Skeletal muscle cell (primary cell): ENCODE data around the gene C1GALT1.
"Not testable (repeated sequence)": the region's sequence is repeated elsewhere in the genome, so short reads cannot be mapped to it uniquely, and the experiment has no call there.

Experiments
- DNase-seq: peaks from one replicate; pipeline ENCODE4 v3.0.0-alpha.2; 2010; ENCODE audit warnings: low read depth
- H3K4me3 ChIP-seq: 2 replicates; pipeline ENCODE4 v1.5.1; 2011; ENCODE audit warnings: low read depth, mild to moderate bottlenecking, control low read depth, low read length, moderate library complexity

The C1GALT1 gene

DNA sequence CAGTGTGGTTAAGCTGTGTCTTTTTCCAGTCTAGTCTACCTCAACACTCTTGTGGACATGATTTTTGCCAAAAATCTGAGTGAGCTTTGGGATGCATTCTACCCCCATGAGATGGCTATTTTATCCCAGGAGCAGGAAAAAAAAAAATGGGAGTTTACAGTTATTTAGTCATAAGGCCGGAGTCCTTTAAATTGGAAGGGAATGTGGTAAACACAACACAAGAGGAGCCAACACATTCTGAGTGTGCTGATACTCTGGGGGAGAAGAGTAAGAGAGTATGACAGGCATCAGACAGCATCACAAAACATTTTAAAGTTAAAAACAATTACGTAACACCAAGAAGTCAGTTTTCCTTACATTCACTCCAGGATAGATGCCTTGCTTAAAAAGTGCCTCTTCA lies 46.1 kb downstream of the C1GALT1 start:
- no peak for DNase-seq
- no peak overlapping the region for H3K4me3 ChIP-seq

DNA sequence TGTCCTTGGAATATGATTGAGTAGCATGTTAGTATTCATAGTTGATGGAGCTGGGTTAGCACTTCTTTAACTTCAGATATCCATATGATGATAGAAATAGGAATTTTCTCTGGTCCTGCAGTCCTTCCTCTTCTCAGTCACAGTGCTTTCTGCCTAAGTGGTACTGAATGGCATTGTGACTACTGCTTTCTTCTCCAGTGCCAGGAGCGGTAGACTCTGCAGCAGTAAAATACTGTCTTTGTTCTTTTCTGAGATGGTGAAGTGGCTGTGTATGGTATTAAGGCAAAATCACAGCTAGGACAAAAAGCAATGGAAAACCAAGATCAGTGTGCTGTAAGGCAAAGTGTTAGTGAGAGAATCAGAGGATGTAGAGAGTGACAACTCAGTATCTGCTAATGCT lies 46.6 kb downstream of the C1GALT1 start:
- no peak for DNase-seq
- no peak overlapping the region for H3K4me3 ChIP-seq

DNA sequence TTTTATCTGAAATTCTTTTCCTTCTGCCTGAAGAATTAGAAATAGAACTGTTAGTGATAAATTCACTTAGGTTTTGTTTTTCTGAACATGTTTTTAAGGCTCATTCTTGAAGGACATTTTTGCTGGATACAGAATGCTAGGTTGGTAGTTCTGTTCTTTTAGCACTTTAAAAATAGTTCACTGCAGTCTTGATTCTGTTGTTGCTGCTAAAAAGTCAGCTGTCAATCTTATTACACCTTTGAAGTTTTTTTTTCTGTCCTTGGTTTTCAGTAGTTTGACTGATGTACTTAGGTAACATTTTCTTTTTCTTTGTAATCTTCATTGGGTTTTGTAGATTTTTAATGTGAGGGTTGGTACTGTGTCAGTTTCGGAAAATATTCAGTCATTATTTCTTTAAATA lies 48.7 kb downstream of the C1GALT1 start:
- no peak for DNase-seq

DNA sequence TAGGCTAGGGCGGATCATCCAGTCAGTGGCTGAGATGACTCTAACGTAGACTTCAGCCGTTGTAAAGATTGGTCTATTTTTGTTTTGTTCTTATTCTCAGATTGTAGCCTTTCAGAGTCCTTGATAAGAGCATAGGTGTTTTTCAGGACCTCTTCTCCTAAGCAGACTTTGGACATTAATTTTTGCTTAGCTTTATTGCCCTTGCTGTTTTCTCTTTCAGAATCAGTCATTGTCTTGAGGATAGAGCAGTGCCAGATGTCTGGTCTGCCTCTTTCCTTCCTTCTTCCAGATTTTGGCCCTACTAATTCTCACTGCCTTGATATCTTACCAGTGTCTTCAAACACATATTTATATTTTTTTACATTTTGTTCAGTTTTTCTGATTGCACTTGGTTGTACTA lies 49.5 kb downstream of the C1GALT1 start:
- H3K4me3 ChIP-seq, result no peak overlapping the region
- no peak for DNase-seq

More for the DNA sequence above, 48.7 kb downstream of the C1GALT1 start:
- no peak overlapping the region for H3K4me3 ChIP-seq

DNA sequence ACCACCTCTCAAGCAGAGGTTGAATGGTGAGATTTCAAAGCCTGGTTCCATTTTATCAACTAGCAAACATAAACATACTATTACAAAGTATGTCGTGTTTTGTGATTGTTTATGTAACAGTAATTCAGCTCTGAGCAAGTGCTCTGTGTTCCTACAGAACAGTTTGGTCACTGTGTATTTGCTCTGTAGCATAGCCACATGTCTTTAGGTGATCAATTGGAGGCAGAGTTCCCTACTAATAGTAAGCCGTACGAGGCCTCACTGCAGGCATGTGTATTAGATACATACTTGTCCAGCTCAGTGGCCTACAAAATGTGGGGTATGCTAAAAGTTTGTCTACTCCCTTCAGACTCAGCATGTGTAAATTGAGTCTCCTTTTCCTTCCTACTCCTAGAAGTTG lies 53.0 kb downstream of the C1GALT1 start:
- no peak for DNase-seq
- no peak overlapping the region for H3K4me3 ChIP-seq

DNA sequence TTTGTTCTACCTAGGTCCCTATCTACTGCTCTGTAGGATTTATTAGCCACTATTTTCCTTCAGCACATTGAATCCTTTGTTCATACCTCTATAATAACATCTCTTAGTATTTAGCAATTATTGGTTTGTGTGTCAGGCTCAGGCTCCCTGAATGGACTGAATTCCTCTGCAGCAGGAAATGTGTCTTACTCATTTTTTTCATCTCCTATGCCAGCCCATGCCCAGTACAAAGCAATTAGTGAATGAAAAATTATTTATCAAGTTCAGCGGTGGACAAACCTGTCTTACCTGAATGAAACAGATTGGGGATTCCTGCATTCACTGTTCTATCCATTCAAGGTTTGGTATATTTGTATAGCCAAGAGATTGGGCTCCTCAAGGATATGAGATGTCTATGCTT lies 53.7 kb downstream of the C1GALT1 start:
- DNase-seq, result no peak

DNA sequence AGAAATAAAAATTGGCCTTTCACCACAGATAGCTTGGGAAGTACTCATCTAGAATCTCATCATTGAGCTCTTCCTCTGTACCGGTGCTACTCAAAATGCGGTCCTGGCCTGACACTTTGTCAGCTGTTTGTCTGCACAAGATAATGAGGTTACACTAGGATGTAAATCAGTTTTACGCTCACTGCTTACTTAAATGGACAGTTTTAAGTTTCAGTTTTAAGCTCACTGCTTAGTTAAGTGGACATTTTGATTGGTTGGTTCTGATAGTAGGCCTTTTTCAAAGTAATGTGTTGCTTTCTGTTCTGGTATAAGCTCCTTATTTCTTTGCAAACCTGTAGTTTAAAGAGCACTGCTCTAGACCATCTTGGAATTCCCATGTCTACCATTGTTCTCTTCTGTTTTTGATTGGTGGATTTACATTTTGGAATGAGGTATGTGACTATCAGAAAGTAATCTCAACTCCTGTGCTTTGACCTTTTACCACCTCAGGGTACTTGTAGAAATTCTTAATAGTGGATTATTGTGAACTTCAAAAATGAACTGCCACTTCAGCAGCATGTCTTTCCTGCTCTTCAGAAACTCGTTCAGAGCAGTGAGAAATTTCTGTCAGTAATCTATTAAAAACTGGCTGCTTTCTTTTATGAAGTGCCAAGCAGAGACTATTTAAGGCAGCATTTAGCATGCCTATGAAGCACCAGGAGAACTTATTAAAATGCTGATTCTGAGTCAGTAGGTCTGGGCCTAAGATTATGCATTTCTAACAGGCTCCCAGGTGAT lies 55.0 kb downstream of the C1GALT1 start:
- no peak overlapping the region for H3K4me3 ChIP-seq
- DNase-seq, result no peak

More for the DNA sequence above, 53.7 kb downstream of the C1GALT1 start:
- H3K4me3 ChIP-seq, result no peak overlapping the region

DNA sequence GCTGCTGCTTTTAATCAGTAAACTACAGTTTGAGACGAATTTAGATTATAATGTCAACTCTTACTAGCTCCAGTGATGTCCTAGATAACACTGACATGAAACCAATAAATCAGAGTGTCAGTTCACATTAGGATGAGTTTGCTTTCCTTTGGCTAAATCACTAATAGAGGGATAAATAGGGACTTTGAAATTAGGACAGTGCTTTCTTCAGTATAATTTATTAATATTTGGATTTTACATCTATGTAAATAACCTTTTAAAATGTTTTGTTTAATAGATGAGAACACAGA lies 55.6 kb downstream of the C1GALT1 start:
- no peak overlapping the region for H3K4me3 ChIP-seq

DNA sequence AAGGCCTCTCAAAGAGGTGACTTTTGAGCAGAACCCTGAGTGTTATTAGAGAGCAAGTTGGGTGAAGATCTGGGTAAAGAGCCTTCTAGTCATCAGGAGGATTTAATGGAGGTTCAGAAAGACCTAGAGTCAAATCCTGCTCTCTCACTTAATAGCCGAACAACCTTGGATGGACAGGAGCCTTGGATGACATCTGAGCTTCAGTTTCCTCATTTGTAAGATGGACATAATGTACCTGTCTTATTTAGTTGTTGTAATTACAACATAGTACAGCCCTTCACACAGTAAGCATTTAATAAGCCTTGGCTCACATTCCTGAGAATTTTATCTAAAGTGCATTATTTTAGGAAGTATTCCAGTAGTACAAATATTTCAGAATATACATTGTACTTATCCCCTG lies 57.0 kb downstream of the C1GALT1 start:
- DNase-seq, result no peak
- no peak overlapping the region for H3K4me3 ChIP-seq

More for the DNA sequence above, 55.6 kb downstream of the C1GALT1 start:
- DNase-seq, result no peak

DNA sequence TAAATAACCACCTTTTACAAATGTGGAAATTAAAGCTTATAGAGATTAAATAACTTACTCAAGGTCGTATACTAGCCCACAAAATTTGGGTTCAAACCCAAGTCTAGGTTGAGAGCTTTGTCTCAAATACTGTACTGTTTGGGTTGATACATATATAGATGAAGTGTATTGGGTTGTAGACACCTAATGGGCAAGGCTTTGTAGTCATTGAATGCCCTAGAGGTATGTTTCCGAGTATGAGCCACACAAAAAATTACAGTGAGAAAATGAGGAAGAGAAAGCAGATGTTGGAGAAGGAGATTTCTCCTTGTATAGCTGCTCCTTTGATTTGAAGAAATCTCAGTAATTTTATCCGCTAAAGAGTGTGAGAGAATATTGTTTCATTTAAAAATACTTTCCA lies 60.6 kb downstream of the C1GALT1 start:
- no peak for DNase-seq
- H3K4me3 ChIP-seq, result no peak overlapping the region

DNA sequence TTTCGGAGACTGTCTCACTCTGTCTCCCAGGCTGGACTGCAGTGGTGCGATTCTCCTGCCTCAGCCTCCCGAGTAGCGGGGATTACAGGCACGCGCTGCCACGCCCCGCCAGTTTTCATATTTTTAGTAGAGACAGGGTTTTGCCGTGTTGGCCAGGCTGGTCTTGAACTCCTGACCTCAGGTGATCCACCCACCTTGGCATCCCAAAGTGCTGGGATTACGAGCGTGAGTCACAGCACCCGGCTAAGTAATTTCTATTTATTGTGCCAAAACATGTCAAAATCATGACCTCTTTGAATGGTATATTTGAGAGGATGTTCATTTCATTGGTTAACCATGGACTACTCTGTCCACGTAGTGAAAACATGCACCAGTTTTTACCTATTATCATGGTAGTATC lies 62.9 kb downstream of the C1GALT1 start:
- H3K4me3 ChIP-seq, DNase-seq: not testable (repeated sequence)

DNA sequence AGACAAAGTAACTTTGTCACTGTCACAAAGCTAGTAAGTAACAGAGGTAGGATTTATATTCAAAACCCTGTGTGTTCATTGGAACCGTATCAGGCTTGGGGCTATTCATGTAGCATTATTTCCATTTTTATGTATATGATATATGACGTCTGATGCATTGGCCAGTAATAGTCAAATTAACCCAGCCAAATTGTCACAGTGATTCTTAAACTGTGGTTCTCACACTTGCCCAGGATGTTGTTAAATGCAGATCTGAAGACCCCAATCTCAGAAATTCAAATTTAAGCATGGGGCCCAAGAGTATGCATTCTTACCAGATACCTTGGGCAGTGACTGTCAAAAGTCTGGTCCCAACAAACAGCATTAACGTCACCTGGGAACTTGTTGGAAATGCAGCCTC lies 63.9 kb downstream of the C1GALT1 start:
- DNase-seq, result no peak

DNA sequence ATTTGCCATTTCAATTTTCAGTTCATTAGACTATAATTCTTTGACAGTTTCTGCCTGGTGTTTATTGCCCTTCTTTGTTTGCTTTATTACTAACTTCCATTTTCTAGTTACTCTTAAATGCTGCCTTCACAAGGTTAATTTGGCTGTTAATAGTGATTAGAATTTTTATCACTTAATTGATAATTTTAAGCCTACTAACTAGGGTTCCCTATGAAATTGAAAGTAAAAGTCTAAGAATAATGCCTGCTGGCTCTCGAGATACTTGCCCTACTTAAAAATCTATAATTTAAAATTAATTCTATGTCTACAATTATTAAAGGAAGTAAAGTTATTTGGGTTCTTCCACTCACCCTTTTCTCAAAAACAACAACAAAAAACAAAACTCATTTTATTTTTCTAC lies 65.3 kb downstream of the C1GALT1 start:
- no peak overlapping the region for H3K4me3 ChIP-seq
- no peak for DNase-seq

More for the DNA sequence above, 63.9 kb downstream of the C1GALT1 start:
- no peak overlapping the region for H3K4me3 ChIP-seq

DNA sequence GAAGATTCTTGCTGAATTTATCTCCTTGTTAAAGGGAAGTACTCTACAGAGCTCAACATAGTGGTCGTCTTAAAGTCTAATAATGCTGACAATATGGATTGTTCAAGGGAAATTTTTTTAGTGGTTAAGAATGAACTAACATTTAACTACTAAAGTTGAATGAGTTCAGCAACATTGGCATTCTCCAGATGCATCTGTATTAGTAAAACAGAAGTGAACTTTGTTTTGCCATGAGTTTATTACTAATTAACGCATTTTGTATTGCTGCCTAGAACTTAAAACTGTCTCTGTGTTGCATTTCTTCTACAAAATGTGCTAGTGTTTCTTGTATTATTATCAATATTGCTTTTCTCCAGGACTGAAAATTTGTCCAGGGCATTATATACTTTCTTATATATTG lies 67.5 kb downstream of the C1GALT1 start:
- H3K4me3 ChIP-seq, result no peak overlapping the region
- DNase-seq, result no peak

DNA sequence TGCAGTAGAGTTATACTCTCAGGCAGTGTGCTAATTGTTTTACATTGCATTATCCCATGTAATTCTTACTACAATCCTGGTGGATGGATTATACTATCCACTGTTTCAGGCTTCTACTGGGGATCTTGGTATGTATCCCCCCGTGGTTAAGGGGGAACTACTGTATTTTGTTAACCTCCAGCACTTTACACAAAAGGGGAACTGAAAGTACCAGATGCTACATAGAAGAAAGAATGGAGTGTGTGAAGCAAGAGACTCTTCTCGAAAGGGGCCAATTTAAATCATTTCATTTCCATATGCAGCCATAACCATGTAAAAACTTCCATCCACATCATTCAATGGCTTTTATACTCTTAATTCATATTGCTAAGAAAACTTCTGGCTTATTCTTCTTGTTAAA lies 69.4 kb downstream of the C1GALT1 start:
- H3K4me3 ChIP-seq, result no peak overlapping the region
- DNase-seq, result no peak

DNA sequence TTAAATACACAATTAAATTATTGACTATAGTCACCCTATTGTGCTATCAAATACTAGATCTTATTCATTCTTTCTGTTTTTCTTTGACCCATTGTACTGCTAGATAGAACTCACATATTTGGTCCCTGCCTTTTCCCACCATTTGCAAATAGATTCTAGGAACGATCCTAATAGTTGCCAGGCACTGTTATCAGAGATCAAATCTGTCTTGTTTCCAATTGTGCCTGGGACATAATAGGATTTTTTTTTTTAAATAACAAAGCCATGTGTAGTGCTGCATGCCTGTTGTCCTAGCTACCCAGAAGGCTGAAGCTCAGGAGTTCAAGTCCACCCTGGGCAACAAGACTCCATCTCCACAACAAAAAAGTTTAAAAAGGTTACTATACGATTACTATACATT lies 72.0 kb downstream of the C1GALT1 start:
- H3K4me3 ChIP-seq, result no peak overlapping the region
- DNase-seq, result no peak

DNA sequence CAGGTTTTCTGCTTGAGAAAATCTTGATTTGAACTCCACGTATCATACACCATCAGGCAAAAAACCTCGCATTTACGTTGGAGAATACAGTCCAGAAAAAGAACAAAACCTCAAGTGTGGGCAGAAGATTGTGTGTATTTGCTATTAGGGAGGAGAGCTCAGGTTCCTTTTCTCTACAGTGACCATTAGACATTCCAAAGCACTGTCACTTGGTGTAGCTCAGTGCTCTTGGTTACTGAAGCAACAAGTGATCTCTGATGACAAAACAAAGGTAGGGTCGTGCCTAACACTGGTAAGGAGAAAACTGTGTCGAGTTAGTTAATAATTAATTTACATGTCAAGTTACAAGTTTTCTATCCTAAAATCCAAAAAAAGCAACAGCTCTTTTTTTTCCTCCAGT lies 72.6 kb downstream of the C1GALT1 start:
- H3K4me3 ChIP-seq, result no peak overlapping the region
- DNase-seq, result no peak

DNA sequence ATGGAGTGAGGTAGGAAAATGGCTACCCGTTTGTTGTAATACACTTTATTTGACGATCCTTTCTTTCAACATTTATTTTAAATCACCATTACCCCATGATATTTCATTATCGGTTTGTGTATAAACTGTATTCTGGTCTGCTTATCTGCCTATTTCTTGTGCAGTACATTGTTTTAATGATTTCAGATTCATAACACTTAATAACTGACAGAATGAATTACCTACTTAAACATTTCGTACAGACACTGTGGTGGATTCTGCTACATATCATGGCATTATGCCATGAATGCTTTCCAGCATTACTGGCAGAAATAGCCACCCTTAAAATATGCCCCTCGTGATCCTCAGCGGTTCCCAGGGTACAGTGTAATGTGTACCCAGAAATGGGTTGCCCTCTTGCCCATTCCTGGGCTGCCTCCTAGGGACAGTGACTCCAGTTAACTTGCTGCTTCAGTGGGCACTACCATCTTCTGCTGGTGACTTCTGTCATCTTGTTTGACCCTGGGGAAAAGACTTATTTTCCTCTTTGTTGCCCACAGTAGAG lies 74.5 kb downstream of the C1GALT1 start:
- no peak overlapping the region for H3K4me3 ChIP-seq

DNA sequence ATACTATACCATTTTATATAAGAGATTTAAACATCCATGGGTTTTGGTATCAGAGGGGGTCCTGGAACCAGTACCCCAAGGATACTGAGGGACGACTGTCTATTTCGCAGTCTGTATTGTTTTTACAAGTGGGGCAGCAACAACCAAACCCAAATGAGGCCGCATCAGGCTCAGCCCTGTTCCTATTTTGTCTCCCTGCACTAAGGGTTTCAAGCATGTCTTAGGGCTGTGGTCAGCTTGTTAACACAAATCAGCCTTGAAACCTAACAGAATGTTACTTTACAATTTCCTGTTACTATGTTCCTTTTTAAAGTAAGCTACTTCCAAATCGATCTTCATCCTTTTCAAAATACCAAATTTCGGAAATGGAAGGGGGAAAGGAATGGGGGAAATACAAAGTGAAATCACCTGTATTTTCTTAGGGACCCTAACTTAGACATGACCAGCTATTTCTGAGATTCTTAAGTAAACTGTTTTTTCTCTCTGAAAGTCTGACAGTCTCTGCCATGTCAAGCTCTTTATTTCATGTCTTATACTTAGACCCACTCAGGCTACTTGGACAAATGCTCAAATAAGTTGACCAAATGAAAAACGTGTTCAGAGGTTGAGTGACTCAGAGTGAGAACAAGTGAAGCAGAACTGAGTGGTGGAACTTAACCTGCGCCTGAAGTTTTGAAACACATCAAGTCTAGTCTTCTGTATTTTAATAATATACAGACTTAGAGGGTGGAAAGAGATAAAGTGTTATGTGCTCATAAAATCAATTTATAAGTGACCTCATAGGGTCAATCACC lies 75.8 kb downstream of the C1GALT1 start:
- no peak overlapping the region for H3K4me3 ChIP-seq
- DNase-seq, result no peak

More for the DNA sequence above, 74.5 kb downstream of the C1GALT1 start:
- no peak for DNase-seq

DNA sequence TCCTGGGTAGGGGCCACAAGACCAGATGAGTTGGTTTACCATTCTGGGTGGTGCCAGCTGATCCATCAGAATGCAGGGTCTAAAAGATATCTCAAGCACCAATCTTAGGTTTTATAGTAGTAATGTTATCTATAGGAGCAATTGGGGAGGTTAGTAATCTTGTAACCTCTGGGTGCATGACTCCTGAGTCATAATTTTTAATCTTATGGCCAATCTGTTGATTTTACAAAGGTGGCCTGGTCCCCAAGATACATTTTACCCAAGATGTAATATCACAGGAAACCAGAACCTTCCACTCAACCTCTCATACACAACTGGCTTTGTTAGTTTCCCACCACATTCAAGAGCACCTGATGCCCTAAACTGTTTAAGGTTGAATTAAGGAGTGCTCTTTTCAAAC lies 79.5 kb downstream of the C1GALT1 start:
- H3K4me3 ChIP-seq, result no peak overlapping the region
- no peak for DNase-seq
